K562 (cell line): ENCODE results near the gene ARHGAP30. TPM values are rescaled to one million over a fixed set of nuclear protein-coding genes. Genes with fewer than 3 reads are reported as not detected.

ENCODE experiments used
- ATAC-seq: fragments of 200-7000 bp; cut with Tn5 transposase; 3 replicates; pipeline ENCODE4 v1.9.1; 2020; ENCODE audit warnings: moderate library complexity
- BruUV-seq: library from RNA; stranded (reverse); fragments of 400-500 nt; replicated peaks from 2 replicates; lab custom pipeline; 2021; lab: Mats Ljungman, UMichigan
- CTCF ChIA-PET: fragments of 300-600 bp; formaldehyde crosslinking; extraction: SDS; loops from one replicate; lab custom pipeline; 2021; ENCODE audit warnings: low intra/inter-chr PET ratio; lab: Yijun Ruan, JAX
- POLR2A ChIA-PET: fragments of 300-600, 350-650 bp; sonication (Branson Sonifier 250); formaldehyde crosslinking; extraction: SDS; loops from one replicate; lab custom pipeline; 2021; ENCODE audit warnings: antibody characterized with exemption, inconsistent platforms; lab: Yijun Ruan, JAX
- DNase-seq, 4 experiments: peaks; one replicate each; pipeline versions ENCODE4 v3.0.0 to v3.0.0-alpha.2; 2011 to 2018; ENCODE audit warnings: low spot score in 3 of 4, mixed read lengths in 3 of 4; ENCODE audit errors: extremely low read depth in 1 of 4
- FAIRE-seq: peaks from 2 replicates; lab custom pipeline; 2011; peaks lifted over from hg19 to GRCh38; lab: Jason Lieb, UNC
- H2AFZ ChIP-seq: 2 replicates; pipeline ENCODE4 v1.6.0; 2011; ENCODE audit warnings: low read depth, low read length, control low read depth, inconsistent platforms
- H3K27ac ChIP-seq: fragments of 200-600 bp; 3 replicates; pipeline ENCODE4 v1.8.0; 2011; ENCODE audit warnings: low read depth, mild to moderate bottlenecking, control low read depth, inconsistent platforms, low read length, moderate library complexity, mixed read lengths; ENCODE audit errors: extremely low read depth
- H3K27me3 ChIP-seq, 2 experiments: fragments of 300-600 bp in 1 of 2; 2 replicates in 1 of 2; 3 replicates in 1 of 2; pipeline versions ENCODE4 v1.6.0 to v1.8.0; 2011; ENCODE audit warnings: inconsistent platforms in 2 of 2, low read length in 2 of 2, mild to moderate bottlenecking in 1 of 2, mixed read lengths in 1 of 2, moderate library complexity in 1 of 2; ENCODE audit not compliant: control insufficient read depth in 2 of 2, insufficient read depth in 2 of 2
- H3K36me3 ChIP-seq: fragments of 300-600 bp; 3 replicates; pipeline ENCODE4 v1.8.0; 2011; ENCODE audit warnings: mild to moderate bottlenecking, low read length, inconsistent platforms; ENCODE audit not compliant: control insufficient read depth, insufficient read depth
- H3K4me1 ChIP-seq, 2 experiments: fragments of 200-600 bp in 1 of 2; replicated peaks in 1 of 2; 2 replicates in 1 of 2; 3 replicates in 1 of 2; pipeline versions ENCODE4 v1.5.1 to v1.8.0; 2011; ENCODE audit warnings: inconsistent platforms in 2 of 2, low read length in 2 of 2, mild to moderate bottlenecking in 1 of 2, mixed read lengths in 1 of 2, moderate library complexity in 1 of 2; ENCODE audit not compliant: control insufficient read depth in 2 of 2, insufficient read depth in 2 of 2
- H3K4me2 ChIP-seq: 2 replicates; pipeline ENCODE4 v1.6.1; 2011; ENCODE audit warnings: low read length, control low read depth, inconsistent platforms, mixed read lengths; ENCODE audit not compliant: insufficient read depth
- H3K4me3 ChIP-seq: fragments of 200-600 bp; sonication (generic), shearing (Covaris generic); 2 replicates; pipeline ENCODE4 v1.5.1; 2016; ENCODE audit warnings: control low read depth, inconsistent platforms
- H3K79me2 ChIP-seq: fragments of 200-600 bp; 3 replicates; pipeline ENCODE4 v1.8.0; 2011; ENCODE audit warnings: low read length, inconsistent platforms; ENCODE audit not compliant: control insufficient read depth, insufficient read depth
- H3K9ac ChIP-seq, 2 experiments: 2 replicates each; pipeline versions ENCODE4 v1.6.0 to v1.6.1; 2011; ENCODE audit warnings: low read depth in 2 of 2, low read length in 2 of 2, control low read depth in 1 of 2, inconsistent platforms in 1 of 2, mild to moderate bottlenecking in 1 of 2, mixed read lengths in 1 of 2; ENCODE audit not compliant: insufficient read depth in 1 of 2
- H3K9me1 ChIP-seq: one replicate; pipeline ENCODE4 v1.6.0; 2011; ENCODE audit warnings: inconsistent platforms, mild to moderate bottlenecking, low read length, moderate library complexity; ENCODE audit not compliant: control insufficient read depth, insufficient read depth
- H3K9me3 ChIP-seq: replicated peaks from 2 replicates; pipeline ENCODE4 v1.5.1; 2011; ENCODE audit warnings: low read depth, low read length, inconsistent platforms; ENCODE audit not compliant: control insufficient read depth, insufficient read depth
- H4K20me1 ChIP-seq: replicated peaks from 2 replicates; pipeline ENCODE4 v1.6.1; 2011; ENCODE audit warnings: low read length, inconsistent platforms, mixed read lengths; ENCODE audit not compliant: control insufficient read depth, insufficient read depth
- FOXA3 ChIP-seq, 2 experiments: fragments of 450-650 bp in 1 of 2; sonication (generic) in 1 of 2; formaldehyde crosslinking; IDR thresholded peaks in 1 of 2; conservative IDR thresholded peaks in 1 of 2; 2 replicates each; pipeline versions ENCODE4 v1.4.0 to v1.8.0; 2020 to 2022; ENCODE audit warnings: mild to moderate bottlenecking in 2 of 2, missing genetic modification reagents in 1 of 2
- ZBTB40 ChIP-seq, 2 experiments: fragments of 450-650 bp in 1 of 2; sonication (generic) in 1 of 2; formaldehyde crosslinking in 1 of 2; IDR thresholded peaks; 2 replicates each; pipeline versions ENCODE4 v1.7.1 to v1.9.0; 2016 to 2022; ENCODE audit warnings: inconsistent platforms in 1 of 2, mild to moderate bottlenecking in 1 of 2, missing genetic modification reagents in 1 of 2
- in situ Hi-C: fragments of 300-500 bp; cut with MboI; formaldehyde crosslinking; loops from 4 replicates; pipeline ENCODE4 v1.15.0; 2018; ENCODE audit warnings: inconsistent platforms, mixed read lengths
- intact Hi-C: fragments of 100-400 bp; cut with micrococcal nuclease; formaldehyde crosslinking; loops from 2 replicates; pipeline ENCODE4 v1.14.2; 2022
- polyA plus RNA-seq, 8 experiments: library from polyadenylated mRNA; depleted of rRNA in 4 of 8; stranded (reverse) in 5 of 8; unstranded in 3 of 8; fragments of >200 nt; fragmentation: Nextera tagmentation in 2 of 8; fragmentation: Illumina TruSeq in 1 of 8; extraction: Ambion mirVana in 2 of 8; extraction: Trizol in 1 of 8; gene quantifications; 2 replicates each; pipeline versions ENCODE4 v1.2.1 to v1.2.3, GENCODE V29; 2011 to 2014; ENCODE audit warnings: inconsistent platforms in 1 of 8, missing spikeins in 1 of 8
- total RNA-seq, 7 experiments: library from RNA; depleted of rRNA in 6 of 7; stranded (reverse); fragments of >200 nt in 6 of 7; fragmentation: Illumina TruSeq in 2 of 7; extraction: Trizol in 2 of 7; gene quantifications; 2 replicates each; pipeline versions ENCODE4 v1.2.1 to v1.2.3, GENCODE V29; 2011 to 2021; ENCODE audit warnings: low replicate concordance in 1 of 7
- TF ChIP-seq, protein P1 (sequence below): fragments of 450-650 bp; IDR thresholded peaks from 2 replicates; pipeline ENCODE4 v1.6.1; 2017; ENCODE audit warnings: mild to moderate bottlenecking, moderate library complexity
- TF ChIP-seq, protein P2 (sequence below): sonication (generic); formaldehyde crosslinking; IDR thresholded peaks from 2 replicates; pipeline ENCODE4 v1.8.1; 2023; ENCODE audit warnings: mild to moderate bottlenecking, missing genetic modification reagents

Gene ARHGAP30
- total and polyA plus RNA-seq, 9 of the 15 experiments (the other 6 are each of a cell fraction or from before 2014, with no cell fraction given), result 0.01 to 0.73 (median 0.12) TPM

- H2AFZ ChIP-seq, result peak overlapping the region; percentile 57
- H3K36me3 ChIP-seq, result peaks cover 10% of the 10 kb centered on the region
- TSS peak; percentile 25 for BruUV-seq
- in situ Hi-C loops (no loop called here), intact Hi-C loops (no loop called here)
- POLR2A ChIA-PET, result interaction anchor here (0.6 to 2.6 kb wide), 7 partner anchors 9 to 140 kb away, joined by 3 to 18 read pairs (median 5); partner anchors contain the start of genes UFC1 and USF1
- H3K9me1 ChIP-seq, result peaks cover 3% of the 10 kb centered on the region
- H3K4me3 ChIP-seq, result peak overlapping the region; percentile 32
- peaks cover 50 to 54% of the 10 kb centered on the region in 2 experiments for H3K4me1 ChIP-seq
- CTCF ChIA-PET, result no interaction called here
- H3K9ac ChIP-seq, result peak overlapping the region; percentile 81 to 95; a peak in 3 of 4 replicates
- H3K9me3 ChIP-seq, result no peaks in the 10 kb centered on the region
- H3K79me2 ChIP-seq, result peaks cover 87% of the 10 kb centered on the region
- FAIRE-seq (peak; percentile 19), DNase-seq (peak in 3 of 4 experiments; percentile 7 to 52 (median 34)), ATAC-seq (peak; percentile 25)
- no peaks in the 10 kb centered on the region for H3K27me3 ChIP-seq
- H4K20me1 ChIP-seq, result no peaks in the 10 kb centered on the region
- peak overlapping the region; percentile 88 for H3K4me2 ChIP-seq
- peak overlapping the region; percentile 100 for H3K27ac ChIP-seq
- TF ChIP-seq, protein P1, sequence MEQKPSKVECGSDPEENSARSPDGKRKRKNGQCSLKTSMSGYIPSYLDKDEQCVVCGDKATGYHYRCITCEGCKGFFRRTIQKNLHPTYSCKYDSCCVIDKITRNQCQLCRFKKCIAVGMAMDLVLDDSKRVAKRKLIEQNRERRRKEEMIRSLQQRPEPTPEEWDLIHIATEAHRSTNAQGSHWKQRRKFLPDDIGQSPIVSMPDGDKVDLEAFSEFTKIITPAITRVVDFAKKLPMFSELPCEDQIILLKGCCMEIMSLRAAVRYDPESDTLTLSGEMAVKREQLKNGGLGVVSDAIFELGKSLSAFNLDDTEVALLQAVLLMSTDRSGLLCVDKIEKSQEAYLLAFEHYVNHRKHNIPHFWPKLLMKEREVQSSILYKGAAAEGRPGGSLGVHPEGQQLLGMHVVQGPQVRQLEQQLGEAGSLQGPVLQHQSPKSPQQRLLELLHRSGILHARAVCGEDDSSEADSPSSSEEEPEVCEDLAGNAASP, result 0 out of 2 replicates have a peak, but pooled peaks have one; percentile 10
- no peak for TF ChIP-seq ZBTB40 (IDR thresholded peaks at IDR 0.05)
- TF ChIP-seq ZBTB40 (CRISPR knock-in tag; IDR thresholded peaks at IDR 0.05), result no peak
- no peak for TF ChIP-seq FOXA3 (CRISPR knock-in tag; conservative IDR thresholded peaks at IDR 0.05 in 1 of 2, IDR thresholded peaks at IDR 0.05 in 1 of 2)
- TF ChIP-seq, protein P2, sequence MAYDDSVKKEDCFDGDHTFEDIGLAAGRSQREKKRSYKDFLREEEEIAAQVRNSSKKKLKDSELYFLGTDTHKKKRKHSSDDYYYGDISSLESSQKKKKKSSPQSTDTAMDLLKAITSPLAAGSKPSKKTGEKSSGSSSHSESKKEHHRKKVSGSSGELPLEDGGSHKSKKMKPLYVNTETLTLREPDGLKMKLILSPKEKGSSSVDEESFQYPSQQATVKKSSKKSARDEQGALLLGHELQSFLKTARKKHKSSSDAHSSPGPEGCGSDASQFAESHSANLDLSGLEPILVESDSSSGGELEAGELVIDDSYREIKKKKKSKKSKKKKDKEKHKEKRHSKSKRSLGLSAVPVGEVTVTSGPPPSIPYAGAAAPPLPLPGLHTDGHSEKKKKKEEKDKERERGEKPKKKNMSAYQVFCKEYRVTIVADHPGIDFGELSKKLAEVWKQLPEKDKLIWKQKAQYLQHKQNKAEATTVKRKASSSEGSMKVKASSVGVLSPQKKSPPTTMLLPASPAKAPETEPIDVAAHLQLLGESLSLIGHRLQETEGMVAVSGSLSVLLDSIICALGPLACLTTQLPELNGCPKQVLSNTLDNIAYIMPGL, result no peak
Measured at GRCh38 chr1:161013131-161013487, 56.6 kb downstream of the ARHGAP30 start.
